KMS-11 (cell line): Measurements from ENCODE around the gene RPS6KA5.
A peak's percentile ranks its signal among the peaks of the same experiment; 100 is the strongest.
"Not testable (repeated sequence)": the region's sequence is repeated elsewhere in the genome, so short reads cannot be mapped to it uniquely, and the experiment has no call there.

ENCODE experiments used
- H2AFZ ChIP-seq: fragments of 200-600 bp; sonication (generic); 2 replicates; pipeline ENCODE4 v1.6.1; 2016; ENCODE audit warnings: antibody characterized with exemption, mixed run types, low read depth
- H3K27ac ChIP-seq: fragments of 200-600 bp; sonication (generic); 2 replicates; pipeline ENCODE4 v1.6.1; 2016; ENCODE audit warnings: mild to moderate bottlenecking, mixed run types
- H3K27me3 ChIP-seq: fragments of 200-600 bp; sonication (generic); 2 replicates; pipeline ENCODE4 v1.6.1; 2017; ENCODE audit warnings: mild to moderate bottlenecking, low read depth, mixed run types, moderate library complexity; ENCODE audit not compliant: insufficient read depth
- H3K36me3 ChIP-seq: fragments of 200-600 bp; sonication (generic); 2 replicates; pipeline ENCODE4 v1.6.1; 2017; ENCODE audit warnings: mild to moderate bottlenecking, mixed run types; ENCODE audit not compliant: insufficient read depth
- H3K4me1 ChIP-seq: fragments of 200-600 bp; sonication (generic); 2 replicates; pipeline ENCODE4 v1.6.1; 2016; ENCODE audit warnings: mild to moderate bottlenecking, low read depth, mixed run types; ENCODE audit not compliant: poor library complexity, severe bottlenecking
- H3K4me2 ChIP-seq: fragments of 200-600 bp; sonication (generic); 2 replicates; pipeline ENCODE4 v1.7.0; 2016; ENCODE audit warnings: mild to moderate bottlenecking, mixed run types
- H3K4me3 ChIP-seq: fragments of 200-600 bp; sonication (generic); IDR thresholded peaks from 2 replicates; pipeline ENCODE4 v1.6.1; 2017; ENCODE audit warnings: low read depth, low read length, mixed read lengths; ENCODE audit not compliant: insufficient read depth
- H3K79me2 ChIP-seq: fragments of 200-600 bp; sonication (generic); 2 replicates; pipeline ENCODE4 v1.6.1; 2016; ENCODE audit warnings: low read depth, mixed run types; ENCODE audit not compliant: insufficient read depth
- H3K9ac ChIP-seq: fragments of 200-600 bp; sonication (generic); 2 replicates; pipeline ENCODE4 v1.6.1; 2016; ENCODE audit warnings: mild to moderate bottlenecking, mixed run types
- H4K20me1 ChIP-seq: fragments of 200-600 bp; sonication (generic); 2 replicates; pipeline ENCODE4 v1.6.1; 2016; ENCODE audit warnings: mild to moderate bottlenecking, mixed run types; ENCODE audit not compliant: insufficient read depth
- CTCF ChIP-seq: fragments of 200-600 bp; sonication (generic); conservative IDR thresholded peaks from 2 replicates; pipeline ENCODE4 v1.6.1; 2017; ENCODE audit warnings: low read depth, mild to moderate bottlenecking, antibody characterized with exemption, low read length, moderate library complexity, mixed read lengths

RPS6KA5 gene

GRCh38 chr14:90986510-90986909 is 73.9 kb downstream of the RPS6KA5 start:
- Histone ChIP-seq H4K20me1 (no peaks in the 10 kb centered on the region), H3K4me1 (peaks cover 28% of the 10 kb centered on the region), H3K36me3 (no peaks in the 10 kb centered on the region), H3K79me2 (no peaks in the 10 kb centered on the region), H3K27ac (no peak overlapping the region), H3K27me3 (no peaks in the 10 kb centered on the region), H3K4me2 (no peak overlapping the region), H3K9ac (no peak overlapping the region), H2AFZ (no peak overlapping the region), H3K4me3 (no peak overlapping the region)
- TF ChIP-seq CTCF = no peak

DNA sequence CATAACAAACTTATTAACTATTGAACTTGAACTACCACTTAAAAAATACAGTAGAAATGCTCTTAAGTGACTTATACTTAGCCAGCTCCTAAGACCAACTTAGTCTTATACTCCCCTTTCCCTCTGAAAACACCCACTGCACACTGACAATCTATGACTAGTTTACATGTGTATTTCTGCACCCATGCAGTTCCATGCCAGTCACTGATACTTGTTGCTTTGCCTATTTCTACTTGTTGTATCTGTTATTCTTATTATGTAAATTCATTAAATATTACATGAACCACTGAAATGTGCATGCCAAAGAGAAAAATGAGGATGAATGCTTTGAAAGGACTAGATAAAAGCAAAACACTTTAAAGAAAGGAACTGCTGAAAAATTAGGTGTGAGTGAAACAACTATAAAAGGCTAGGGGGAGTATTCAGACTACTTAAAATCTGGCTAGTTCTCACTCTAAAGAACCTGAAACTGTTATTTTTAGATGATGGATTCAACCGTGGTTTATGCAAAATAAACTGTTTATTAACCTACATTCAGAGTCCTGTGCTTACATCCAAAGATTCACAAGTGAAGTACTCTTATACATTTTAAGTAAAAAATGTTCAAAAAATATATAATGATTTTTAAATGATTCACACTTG is 74.7 kb downstream of the RPS6KA5 start:
- H3K4me2 ChIP-seq = peak overlapping the region; percentile 47
- 0 out of 2 replicates have a peak overlapping the region, but pooled peaks have one; percentile 1 for H2AFZ ChIP-seq

GRCh38 chr14:90983560-90983959 is 76.9 kb downstream of the RPS6KA5 start:
- H3K4me2 ChIP-seq = no peak overlapping the region
- H3K4me3 ChIP-seq = no peak overlapping the region
- H3K36me3 ChIP-seq = no peaks in the 10 kb centered on the region
- no peaks in the 10 kb centered on the region for H3K27me3 ChIP-seq
- H4K20me1 ChIP-seq = no peaks in the 10 kb centered on the region
- peaks cover 28% of the 10 kb centered on the region for H3K4me1 ChIP-seq
- H3K9ac ChIP-seq = no peak overlapping the region
- TF ChIP-seq CTCF = no peak
- H2AFZ ChIP-seq = no peak overlapping the region
- H3K27ac ChIP-seq = no peak overlapping the region
- H3K79me2 ChIP-seq = no peaks in the 10 kb centered on the region

More for the DNA sequence above, 74.7 kb downstream of the RPS6KA5 start:
- Histone ChIP-seq H3K79me2 (no peaks in the 10 kb centered on the region), H3K27me3 (no peaks in the 10 kb centered on the region), H4K20me1 (no peaks in the 10 kb centered on the region), H3K36me3 (no peaks in the 10 kb centered on the region), H3K9ac (no peak overlapping the region), H3K4me1 (peaks cover 28% of the 10 kb centered on the region), H3K4me3 (no peak overlapping the region), H3K27ac (peak overlapping the region; percentile 13; the same call in 1 of the 2 replicates)
- no peak for TF ChIP-seq CTCF

GRCh38 chr14:90981636-90982035 is 78.8 kb downstream of the RPS6KA5 start:
- H3K36me3 ChIP-seq = no peaks in the 10 kb centered on the region
- no peak overlapping the region for H3K4me2 ChIP-seq
- no peaks in the 10 kb centered on the region for H4K20me1 ChIP-seq
- H2AFZ ChIP-seq = no peak overlapping the region
- H3K79me2 ChIP-seq = no peaks in the 10 kb centered on the region
- H3K4me1 ChIP-seq = peaks cover 21% of the 10 kb centered on the region
- no peak overlapping the region for H3K9ac ChIP-seq
- no peak for TF ChIP-seq CTCF
- H3K27ac ChIP-seq = no peak overlapping the region
- no peaks in the 10 kb centered on the region for H3K27me3 ChIP-seq
- no peak overlapping the region for H3K4me3 ChIP-seq

DNA sequence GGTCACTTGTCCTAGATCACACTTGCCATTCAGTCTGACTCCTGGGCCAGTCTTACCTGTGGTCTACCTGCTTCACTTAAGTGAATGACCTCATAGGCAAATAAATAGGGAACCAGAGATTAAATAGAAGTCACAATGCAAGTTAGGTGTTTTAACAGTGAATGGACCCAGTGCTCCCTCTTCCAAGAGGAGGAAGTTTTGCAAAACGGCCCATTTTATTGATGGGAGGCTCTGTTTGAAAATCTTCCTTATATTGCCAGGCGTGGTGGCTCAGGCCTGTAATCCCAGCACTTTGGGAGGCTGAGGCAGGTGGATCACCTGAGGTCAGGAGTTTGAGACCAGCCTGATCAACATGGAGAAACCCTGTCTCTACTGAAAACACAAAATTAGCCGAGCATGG is 79.8 kb downstream of the RPS6KA5 start:
- H3K4me1 ChIP-seq = peaks cover 11% of the 10 kb centered on the region
- not testable (repeated sequence) for H3K4me3 ChIP-seq, H2AFZ ChIP-seq, H3K36me3 ChIP-seq, H3K9ac ChIP-seq, H3K27ac ChIP-seq, H3K4me2 ChIP-seq, H3K79me2 ChIP-seq, H4K20me1 ChIP-seq, H3K27me3 ChIP-seq
